ENCODE data around the gene ZNF580. TPM values are rescaled to one million over a fixed set of nuclear protein-coding genes. Genes with fewer than 3 reads are reported as not detected.

ZNF580 gene
- total and polyA plus RNA-seq, 8 donors, result 12.7 to 40.5 (median 18.7) TPM

DNA sequence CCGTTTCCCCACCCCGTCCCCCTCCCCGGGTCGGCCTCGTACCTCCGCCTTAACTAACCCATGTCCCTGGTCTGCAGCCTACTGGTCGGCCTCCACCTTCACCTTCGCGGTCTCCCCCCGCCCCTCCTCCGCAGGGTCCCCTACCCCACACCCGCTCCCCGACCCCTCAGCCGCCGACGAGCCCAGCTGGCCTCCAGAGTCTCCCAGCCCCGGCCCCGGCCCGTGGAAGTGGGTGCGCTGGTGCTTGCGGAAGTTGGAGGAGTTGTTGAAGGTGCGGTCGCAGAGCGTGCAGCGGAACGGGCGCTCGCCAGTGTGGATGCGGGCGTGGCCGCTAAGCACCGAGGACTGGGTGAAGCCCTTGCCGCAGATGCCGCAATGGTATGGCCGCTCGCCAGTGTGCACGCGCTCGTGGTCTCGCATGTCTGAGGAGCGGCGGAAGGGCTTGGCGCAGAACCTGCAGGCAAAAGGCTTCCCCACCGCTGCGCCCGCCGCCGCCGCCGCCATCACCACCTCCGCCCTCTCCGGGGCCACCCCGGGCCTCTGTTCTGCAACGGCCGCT is 19.1 kb upstream of the ZNF580 start:
- Histone ChIP-seq H3K36me3 (peaks cover 0 to 14% (median 0%) of the 10 kb centered on the region in 3 donors), H3K4me1 (peaks cover 0 to 6% (median 0%) of the 10 kb centered on the region in 3 donors), H3K27ac (no peak overlapping the region), H3K9me3 (no peaks in the 10 kb centered on the region), H3K27me3 (no peaks in the 10 kb centered on the region), H3K4me3 (no peak overlapping the region)
- TF ChIP-seq, protein P1, sequence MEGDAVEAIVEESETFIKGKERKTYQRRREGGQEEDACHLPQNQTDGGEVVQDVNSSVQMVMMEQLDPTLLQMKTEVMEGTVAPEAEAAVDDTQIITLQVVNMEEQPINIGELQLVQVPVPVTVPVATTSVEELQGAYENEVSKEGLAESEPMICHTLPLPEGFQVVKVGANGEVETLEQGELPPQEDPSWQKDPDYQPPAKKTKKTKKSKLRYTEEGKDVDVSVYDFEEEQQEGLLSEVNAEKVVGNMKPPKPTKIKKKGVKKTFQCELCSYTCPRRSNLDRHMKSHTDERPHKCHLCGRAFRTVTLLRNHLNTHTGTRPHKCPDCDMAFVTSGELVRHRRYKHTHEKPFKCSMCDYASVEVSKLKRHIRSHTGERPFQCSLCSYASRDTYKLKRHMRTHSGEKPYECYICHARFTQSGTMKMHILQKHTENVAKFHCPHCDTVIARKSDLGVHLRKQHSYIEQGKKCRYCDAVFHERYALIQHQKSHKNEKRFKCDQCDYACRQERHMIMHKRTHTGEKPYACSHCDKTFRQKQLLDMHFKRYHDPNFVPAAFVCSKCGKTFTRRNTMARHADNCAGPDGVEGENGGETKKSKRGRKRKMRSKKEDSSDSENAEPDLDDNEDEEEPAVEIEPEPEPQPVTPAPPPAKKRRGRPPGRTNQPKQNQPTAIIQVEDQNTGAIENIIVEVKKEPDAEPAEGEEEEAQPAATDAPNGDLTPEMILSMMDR (IDR thresholded peaks at IDR 0.05), result no peak
- FAIRE-seq (no peak), ATAC-seq (no peak), DNase-seq (peak in 1 of 6 donors; percentile 65)
- intact Hi-C loops (cut with DNase I), result no loop called here
- WGBS, 2 donors, result 95 to 96% methylated on average over 55 of the region's 55 CpGs

DNA sequence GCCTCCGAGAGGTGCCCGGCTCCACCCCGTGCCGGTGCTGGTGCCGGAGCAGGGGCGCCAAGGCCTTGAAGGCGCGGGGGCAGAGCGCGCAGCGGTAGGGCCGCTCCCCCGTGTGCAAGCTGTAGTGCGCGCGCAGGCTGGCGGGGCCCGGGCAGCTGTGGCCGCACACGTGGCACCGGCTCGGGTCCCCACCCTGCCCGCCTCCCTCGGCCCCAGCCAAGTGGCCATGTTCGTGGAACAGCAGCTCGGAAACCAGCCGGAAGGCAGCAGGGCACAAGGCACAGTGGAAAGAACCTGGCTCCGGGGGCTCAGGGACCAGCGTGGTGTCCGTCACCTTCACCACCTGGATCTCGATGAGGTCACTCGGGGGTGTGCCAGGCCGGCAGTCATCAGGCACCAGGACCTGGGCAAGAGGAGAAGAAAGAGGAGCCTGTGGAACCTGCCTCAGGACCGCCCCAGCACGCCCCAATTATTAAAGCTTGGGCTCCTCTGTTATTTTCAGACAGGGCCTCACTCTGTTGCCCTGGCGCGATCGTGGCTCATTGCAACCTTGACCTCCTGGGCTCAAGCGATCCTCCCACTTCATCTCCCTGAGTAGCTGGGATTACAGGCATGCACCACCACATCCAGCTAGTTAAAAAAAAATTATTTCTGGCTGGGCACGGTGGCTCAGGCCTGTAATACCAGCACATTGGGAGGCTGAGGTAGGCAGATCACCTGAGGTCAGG is 18.4 kb upstream of the ZNF580 start:
- 90 to 91% methylated on average over 40 of the region's 40 CpGs for WGBS, 2 donors
- no peak for FAIRE-seq

DNA sequence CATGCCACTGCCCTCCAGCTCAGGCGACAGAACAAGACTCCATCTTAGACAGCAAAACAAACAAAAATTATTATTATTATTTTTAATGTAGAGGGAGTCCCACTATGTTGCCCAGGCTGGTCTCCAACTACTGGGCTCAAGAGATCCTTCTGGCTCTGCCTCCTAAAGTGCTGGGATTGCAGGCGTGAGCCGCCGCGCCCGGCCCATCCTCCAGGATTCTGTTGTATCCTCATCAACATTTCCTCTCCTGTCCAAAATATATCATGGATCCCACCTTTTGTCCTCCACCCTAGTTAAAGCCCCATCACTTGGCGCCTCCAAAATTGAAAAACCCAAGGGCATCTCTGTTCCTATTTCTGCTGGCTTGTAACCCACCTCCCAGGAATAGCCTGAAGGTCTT is 17.7 kb upstream of the ZNF580 start:
- Histone ChIP-seq H3K4me1 (peaks cover 0 to 6% (median 0%) of the 10 kb centered on the region in 3 donors), H3K9me3 (no peaks in the 10 kb centered on the region), H3K4me3 (no peak overlapping the region), H3K27me3 (no peaks in the 10 kb centered on the region), H3K36me3 (peaks cover 0 to 6% (median 0%) of the 10 kb centered on the region in 3 donors), H3K27ac (no peak overlapping the region)
- TF ChIP-seq, protein P1 (IDR thresholded peaks at IDR 0.05), result no peak
- DNase-seq (peak in 1 of 6 donors; percentile 17), FAIRE-seq (no peak), ATAC-seq (no peak)
- intact Hi-C loops (cut with DNase I), result no loop called here
- WGBS, 2 donors, result 94 to 97% methylated on average over 7 of the region's 7 CpGs

More for the DNA sequence above, 18.4 kb upstream of the ZNF580 start:
- peak in 1 of 6 donors; percentile 49 for DNase-seq
- Histone ChIP-seq H3K27me3 (no peaks in the 10 kb centered on the region), H3K36me3 (peaks cover 0 to 9% (median 0%) of the 10 kb centered on the region in 3 donors), H3K4me1 (peaks cover 0 to 6% (median 0%) of the 10 kb centered on the region in 3 donors), H3K9me3 (no peaks in the 10 kb centered on the region), H3K4me3 (no peak overlapping the region), H3K27ac (no peak overlapping the region)
- ATAC-seq, result no peak
- TF ChIP-seq, protein P1 (IDR thresholded peaks at IDR 0.05), result no peak
- intact Hi-C loops (cut with DNase I), result no loop called here

DNA sequence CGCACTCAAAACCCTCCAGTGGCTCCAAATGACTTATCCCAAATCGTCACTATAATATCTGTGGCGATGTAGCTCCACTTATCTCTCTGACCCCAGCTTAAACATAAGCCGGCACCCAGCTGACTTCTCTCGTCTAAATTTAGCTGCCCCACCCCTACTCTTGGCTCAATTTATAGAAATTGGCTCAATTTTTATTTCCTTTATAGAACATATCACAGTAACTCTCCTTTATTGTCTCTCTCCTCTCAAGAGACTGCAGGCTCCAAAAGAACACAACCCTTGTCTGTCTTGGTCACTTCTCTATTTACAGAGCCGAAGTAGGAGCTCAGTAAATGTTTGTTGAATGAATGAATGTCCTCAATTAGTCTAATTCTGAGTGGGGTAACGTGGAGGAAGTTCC is 17.2 kb upstream of the ZNF580 start:
- Histone ChIP-seq H3K4me1 (peaks cover 0 to 6% (median 0%) of the 10 kb centered on the region in 3 donors), H3K27ac (peak overlapping the region in 1 of 4 donors; percentile 8), H3K27me3 (no peaks in the 10 kb centered on the region), H3K9me3 (no peaks in the 10 kb centered on the region), H3K36me3 (peaks cover 0 to 6% (median 0%) of the 10 kb centered on the region in 3 donors), H3K4me3 (peak overlapping the region in 1 of 4 donors; percentile 40)
- 42 to 47% methylated on average over 7 of the region's 7 CpGs for WGBS, 2 donors
- FAIRE-seq (no peak), DNase-seq (no peak), ATAC-seq (no peak)
- intact Hi-C loops (cut with DNase I), result no loop called here
- TF ChIP-seq, protein P1 (IDR thresholded peaks at IDR 0.05), result no peak
